ENCODE data around the gene ARF1. TPM values are rescaled to one million over a fixed set of nuclear protein-coding genes. Genes with fewer than 3 reads are reported as not detected.

The ARF1 gene
- total and polyA plus RNA-seq, 8 donors = 267 to 455 (median 301) TPM

DNA sequence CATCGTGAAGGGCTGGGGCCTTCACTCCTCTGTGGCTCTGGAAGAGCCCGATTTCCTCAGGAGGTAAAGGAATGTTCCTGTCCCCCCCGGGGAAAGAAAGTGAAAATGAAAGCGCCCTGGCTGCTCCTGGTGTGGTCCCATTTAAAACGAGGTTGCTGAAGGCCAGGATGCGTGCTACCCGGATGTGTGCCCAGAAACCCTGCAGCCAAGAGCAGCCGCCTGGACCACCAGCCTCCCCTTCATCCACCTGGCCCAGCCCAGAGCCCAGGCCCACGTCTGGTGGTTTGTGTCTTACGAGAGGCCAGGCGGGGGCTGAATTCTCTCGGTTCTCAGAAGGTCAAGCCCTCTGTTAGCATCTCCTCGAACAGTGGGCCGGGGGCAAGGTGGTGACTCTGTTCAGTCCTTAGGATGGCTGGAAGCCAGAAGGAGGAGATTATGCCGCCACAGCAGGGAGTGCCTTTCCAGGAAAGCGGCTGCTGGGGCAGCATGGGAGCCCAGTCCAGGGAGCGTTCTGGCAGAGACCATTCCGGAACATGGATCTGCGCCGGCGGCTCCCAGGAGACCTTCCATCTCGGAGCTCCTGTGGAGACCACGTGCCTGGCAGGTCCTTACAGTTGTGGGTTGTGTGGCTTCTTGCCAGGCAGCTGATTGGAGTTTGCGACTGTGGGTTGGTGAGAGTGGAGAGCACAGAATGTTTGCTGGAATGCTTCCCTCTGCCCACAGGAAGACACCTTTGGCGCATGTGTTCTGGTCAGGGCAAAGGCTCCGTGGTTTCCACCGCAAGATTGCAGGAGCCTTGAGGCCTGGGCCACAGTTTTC is 58.9 kb downstream of the ARF1 start:
- intact Hi-C loops (cut with DNase I) = no loop called here
- peak in 2 of 4 donors; percentile 42 to 76 for DNase-seq
- H3K36me3 ChIP-seq = peaks cover 0 to 34% of the 10 kb centered on the region in 2 donors

DNA sequence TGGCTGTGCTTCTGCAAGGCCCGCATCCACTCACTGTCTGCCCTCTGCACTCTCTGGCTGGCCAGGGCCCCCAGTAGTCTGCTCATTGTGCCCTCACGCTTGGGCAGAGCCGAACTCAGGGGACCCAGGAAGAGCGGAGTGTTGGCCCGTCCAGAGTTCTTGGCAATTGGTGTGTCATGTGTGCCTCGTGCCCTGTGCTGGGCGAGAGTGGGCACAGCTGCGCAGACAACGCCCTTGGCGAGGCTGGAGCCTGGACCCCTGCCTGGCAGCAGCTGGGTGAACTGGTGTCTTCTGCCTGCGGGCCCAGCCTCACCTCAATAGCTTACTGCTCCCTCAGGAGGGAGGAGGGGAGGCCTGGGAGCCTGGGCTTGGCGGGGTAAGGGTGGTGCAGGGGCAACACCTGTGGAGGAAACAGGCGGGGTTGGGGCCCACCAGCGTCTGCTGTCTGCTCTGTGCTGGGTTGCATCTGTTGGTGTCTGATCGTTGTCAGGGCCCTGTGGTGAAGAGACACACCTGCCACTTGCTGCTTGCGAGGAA is 59.7 kb downstream of the ARF1 start:
- H3K27ac ChIP-seq = peak overlapping the region in 1 of 2 donors; percentile 51
- intact Hi-C loops (cut with DNase I) = no loop called here
- TF ChIP-seq, protein P1, sequence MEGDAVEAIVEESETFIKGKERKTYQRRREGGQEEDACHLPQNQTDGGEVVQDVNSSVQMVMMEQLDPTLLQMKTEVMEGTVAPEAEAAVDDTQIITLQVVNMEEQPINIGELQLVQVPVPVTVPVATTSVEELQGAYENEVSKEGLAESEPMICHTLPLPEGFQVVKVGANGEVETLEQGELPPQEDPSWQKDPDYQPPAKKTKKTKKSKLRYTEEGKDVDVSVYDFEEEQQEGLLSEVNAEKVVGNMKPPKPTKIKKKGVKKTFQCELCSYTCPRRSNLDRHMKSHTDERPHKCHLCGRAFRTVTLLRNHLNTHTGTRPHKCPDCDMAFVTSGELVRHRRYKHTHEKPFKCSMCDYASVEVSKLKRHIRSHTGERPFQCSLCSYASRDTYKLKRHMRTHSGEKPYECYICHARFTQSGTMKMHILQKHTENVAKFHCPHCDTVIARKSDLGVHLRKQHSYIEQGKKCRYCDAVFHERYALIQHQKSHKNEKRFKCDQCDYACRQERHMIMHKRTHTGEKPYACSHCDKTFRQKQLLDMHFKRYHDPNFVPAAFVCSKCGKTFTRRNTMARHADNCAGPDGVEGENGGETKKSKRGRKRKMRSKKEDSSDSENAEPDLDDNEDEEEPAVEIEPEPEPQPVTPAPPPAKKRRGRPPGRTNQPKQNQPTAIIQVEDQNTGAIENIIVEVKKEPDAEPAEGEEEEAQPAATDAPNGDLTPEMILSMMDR (IDR thresholded peaks at IDR 0.05) = no peak
- no peaks in the 10 kb centered on the region for H3K27me3 ChIP-seq
- no peak for ATAC-seq
- peak overlapping the region in 1 of 2 donors; percentile 98 for H3K4me3 ChIP-seq
- peaks cover 0 to 42% of the 10 kb centered on the region in 2 donors for H3K36me3 ChIP-seq
- no peaks in the 10 kb centered on the region for H3K9me3 ChIP-seq
- DNase-seq = peak in 1 of 4 donors; percentile 73
- H3K4me1 ChIP-seq = peaks cover 22 to 61% of the 10 kb centered on the region in 2 donors

More for the DNA sequence above, 58.9 kb downstream of the ARF1 start:
- Histone ChIP-seq H3K27ac (peak overlapping the region; percentile 97 to 98), H3K4me1 (peaks cover 22 to 57% of the 10 kb centered on the region in 2 donors), H3K4me3 (peak overlapping the region; percentile 96 to 98), H3K9me3 (no peaks in the 10 kb centered on the region), H3K27me3 (no peaks in the 10 kb centered on the region)
- TF ChIP-seq, protein P1 (IDR thresholded peaks at IDR 0.05) = no peak
- no peak for ATAC-seq

DNA sequence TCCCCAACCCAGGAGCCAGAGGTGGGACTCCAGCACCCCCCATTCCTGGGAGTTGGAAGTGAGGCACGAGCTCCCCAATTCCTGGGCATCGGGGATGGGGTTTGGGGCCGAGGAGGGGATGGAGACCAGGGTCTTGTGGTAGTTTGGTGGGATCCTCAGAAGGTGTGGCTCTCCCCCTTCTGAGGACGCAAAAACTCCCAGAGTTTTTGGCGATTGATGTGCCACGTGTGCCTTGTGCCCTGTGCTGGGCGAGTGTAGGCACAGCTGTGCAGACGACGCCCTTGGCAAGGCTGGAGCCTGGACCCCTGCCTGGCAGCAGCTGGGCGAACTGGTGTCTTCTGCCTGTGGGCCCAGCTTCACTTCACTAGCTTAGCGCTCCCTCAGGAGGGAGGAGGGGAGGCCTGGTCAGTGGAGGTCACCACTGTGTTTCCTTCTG is 60.2 kb downstream of the ARF1 start:
- DNase-seq = no peak
- peak overlapping the region in 1 of 2 donors; percentile 98 for H3K4me3 ChIP-seq
- no peak for ATAC-seq
- H3K4me1 ChIP-seq = peaks cover 22 to 66% of the 10 kb centered on the region in 2 donors
- intact Hi-C loops (cut with DNase I) = no loop called here
- TF ChIP-seq, protein P1 (IDR thresholded peaks at IDR 0.05) = no peak
- H3K9me3 ChIP-seq = no peaks in the 10 kb centered on the region
- no peaks in the 10 kb centered on the region for H3K27me3 ChIP-seq
- peak overlapping the region in 1 of 2 donors; percentile 51 for H3K27ac ChIP-seq
- H3K36me3 ChIP-seq = peaks cover 0 to 47% of the 10 kb centered on the region in 2 donors

DNA sequence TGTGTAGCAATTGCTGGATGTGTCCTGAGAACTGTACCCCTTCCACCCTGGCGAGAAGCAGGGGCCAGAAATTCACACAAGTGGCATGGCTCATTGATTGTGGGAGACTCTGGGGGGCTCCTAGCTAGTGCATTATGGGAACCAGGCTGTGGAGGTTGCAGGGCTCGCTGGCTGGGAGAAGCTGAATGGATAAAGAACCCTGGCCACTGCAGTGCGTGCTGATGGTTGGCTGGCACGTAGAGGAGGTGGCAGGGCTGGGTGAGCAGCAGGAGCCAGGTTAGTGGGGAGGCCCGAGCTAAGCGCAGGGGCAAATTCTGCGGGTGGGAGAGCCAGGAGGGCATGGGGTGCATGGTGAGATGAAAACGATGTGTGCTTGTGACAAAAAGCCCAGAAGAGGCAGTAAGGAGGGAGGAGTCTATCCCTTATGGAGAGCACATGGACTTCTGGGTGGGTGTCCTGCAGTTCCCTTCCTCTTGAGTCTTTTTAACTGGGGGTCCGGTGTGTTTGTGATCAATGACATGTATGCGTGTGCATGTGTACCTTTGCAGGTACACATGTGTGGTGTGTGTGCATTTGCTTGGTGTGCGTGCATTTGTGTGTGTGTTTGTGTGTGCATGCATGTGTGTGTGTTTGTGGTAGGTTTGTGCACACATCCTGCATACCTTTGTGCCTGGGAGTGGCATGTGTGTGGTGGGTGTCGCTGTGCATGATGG is 61.1 kb downstream of the ARF1 start:
- no peaks in the 10 kb centered on the region for H3K27me3 ChIP-seq
- TF ChIP-seq, protein P1 (IDR thresholded peaks at IDR 0.05) = no peak
- no peaks in the 10 kb centered on the region for H3K9me3 ChIP-seq
- no peak overlapping the region for H3K4me3 ChIP-seq
- no peak overlapping the region for H3K27ac ChIP-seq
- ATAC-seq = no peak
- peaks cover 0 to 56% of the 10 kb centered on the region in 2 donors for H3K36me3 ChIP-seq
- peaks cover 22 to 75% of the 10 kb centered on the region in 2 donors for H3K4me1 ChIP-seq
- peak in 1 of 4 donors; percentile 39 for DNase-seq
- intact Hi-C loops (cut with DNase I) = no loop called here
